Ascending aorta (tissue), 2 donors: ENCODE measurements around the gene CLIP4. TPM values are rescaled to one million over a fixed set of nuclear protein-coding genes. Genes with fewer than 3 reads are reported as not detected.

Experiments
- DNase-seq, 2 donors: peaks; one replicate each; pipeline ENCODE4 v3.0.0-alpha.2; 2019; ENCODE audit warnings: low spot score in 2 of 2
- H3K27ac ChIP-seq, 2 donors: fragments of 200-600 bp; sonication (generic); one replicate each; pipeline ENCODE4 v1.5.1; 2016 to 2017; ENCODE audit warnings: mild to moderate bottlenecking in 1 of 2
- H3K27me3 ChIP-seq: fragments of 200-600 bp; sonication (generic); one replicate; pipeline ENCODE4 v1.5.1; 2017
- H3K36me3 ChIP-seq, 2 donors: fragments of 200-600 bp; sonication (generic); one replicate each; pipeline ENCODE4 v1.5.1; 2016
- H3K4me1 ChIP-seq, 2 donors: fragments of 200-600 bp; sonication (generic); one replicate each; pipeline ENCODE4 v1.5.1; 2016 to 2017; ENCODE audit warnings: mild to moderate bottlenecking in 1 of 2
- H3K4me3 ChIP-seq, 2 donors: fragments of 200-600 bp; sonication (generic); one replicate each; pipeline ENCODE4 v1.5.1; 2016 to 2017; ENCODE audit warnings: mild to moderate bottlenecking in 1 of 2
- H3K9me3 ChIP-seq, 2 donors: fragments of 200-600 bp; sonication (generic); one replicate each; pipeline ENCODE4 v1.5.1; 2016
- intact Hi-C: fragments of 100-400 bp; cut with DNase I; formaldehyde crosslinking; loops from one replicate; pipeline ENCODE4 v1.15.1; 2023
- total RNA-seq: library from RNA; depleted of rRNA; stranded (reverse); fragments of >200 nt; gene quantifications from one replicate; pipeline ENCODE4 v1.1.0, GENCODE V29; 2016
- TF ChIP-seq, protein P1 (sequence below), 3 experiments: fragments of 200-600 bp in 2 of 3; fragments of 450-650 bp in 1 of 3; sonication (generic) in 2 of 3; IDR thresholded peaks; one replicate each; pipeline ENCODE4 v1.5.1; 2016 to 2019; ENCODE audit warnings: antibody characterized with exemption in 3 of 3, mild to moderate bottlenecking in 1 of 3, moderate library complexity in 1 of 3

The CLIP4 gene
- total RNA-seq, 1 donor from 2014 or later, result 9.5 TPM

DNA sequence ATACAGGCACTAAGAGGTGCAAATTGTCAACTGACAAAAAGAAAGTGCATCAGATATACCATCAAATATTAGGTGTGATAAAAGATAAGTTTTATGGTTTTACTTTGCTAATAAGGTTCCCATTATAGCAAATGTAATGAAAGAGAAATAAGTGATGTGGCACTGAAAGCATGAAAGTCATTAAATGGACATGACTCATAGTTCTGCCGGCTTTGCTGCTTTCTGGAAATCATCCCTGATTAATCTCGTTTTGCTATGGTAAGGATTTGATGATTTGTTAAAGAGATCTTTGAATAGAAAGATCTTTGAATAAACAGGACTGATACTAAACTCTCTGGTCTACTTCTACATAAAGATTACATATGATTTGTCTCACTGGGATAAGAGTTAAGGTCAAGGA, 72.7 kb downstream of the CLIP4 start:
- no peak for DNase-seq
- intact Hi-C loops, result no loop called here
- Histone ChIP-seq H3K4me3 (no peak overlapping the region), H3K27ac (no peak overlapping the region), H3K27me3 (no peaks in the 10 kb centered on the region), H3K4me1 (no peaks in the 10 kb centered on the region), H3K36me3 (peaks cover 0 to 2% of the 10 kb centered on the region in 2 donors), H3K9me3 (no peaks in the 10 kb centered on the region)
- TF ChIP-seq, protein P1, sequence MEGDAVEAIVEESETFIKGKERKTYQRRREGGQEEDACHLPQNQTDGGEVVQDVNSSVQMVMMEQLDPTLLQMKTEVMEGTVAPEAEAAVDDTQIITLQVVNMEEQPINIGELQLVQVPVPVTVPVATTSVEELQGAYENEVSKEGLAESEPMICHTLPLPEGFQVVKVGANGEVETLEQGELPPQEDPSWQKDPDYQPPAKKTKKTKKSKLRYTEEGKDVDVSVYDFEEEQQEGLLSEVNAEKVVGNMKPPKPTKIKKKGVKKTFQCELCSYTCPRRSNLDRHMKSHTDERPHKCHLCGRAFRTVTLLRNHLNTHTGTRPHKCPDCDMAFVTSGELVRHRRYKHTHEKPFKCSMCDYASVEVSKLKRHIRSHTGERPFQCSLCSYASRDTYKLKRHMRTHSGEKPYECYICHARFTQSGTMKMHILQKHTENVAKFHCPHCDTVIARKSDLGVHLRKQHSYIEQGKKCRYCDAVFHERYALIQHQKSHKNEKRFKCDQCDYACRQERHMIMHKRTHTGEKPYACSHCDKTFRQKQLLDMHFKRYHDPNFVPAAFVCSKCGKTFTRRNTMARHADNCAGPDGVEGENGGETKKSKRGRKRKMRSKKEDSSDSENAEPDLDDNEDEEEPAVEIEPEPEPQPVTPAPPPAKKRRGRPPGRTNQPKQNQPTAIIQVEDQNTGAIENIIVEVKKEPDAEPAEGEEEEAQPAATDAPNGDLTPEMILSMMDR (IDR thresholded peaks at IDR 0.05), result no peak

DNA sequence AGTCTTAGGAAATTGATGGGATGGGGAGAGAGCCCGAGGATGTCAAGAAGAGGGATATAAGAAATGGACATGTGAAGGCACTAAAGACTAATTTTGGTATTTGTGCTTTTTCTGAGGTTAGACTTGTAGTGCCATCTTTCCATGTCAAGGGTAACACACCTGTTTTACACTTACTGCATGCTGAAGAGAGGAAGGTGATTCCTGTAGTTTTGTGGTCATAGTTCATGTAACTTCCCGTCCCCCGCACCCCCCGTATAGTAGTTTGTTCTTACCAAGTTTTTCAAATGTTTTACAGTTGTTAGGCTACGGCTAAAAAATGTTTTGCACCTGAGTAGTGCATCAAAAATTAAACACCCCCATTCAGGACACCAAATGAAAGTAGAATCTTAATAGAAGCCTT, 73.8 kb downstream of the CLIP4 start:
- TF ChIP-seq, protein P1 (IDR thresholded peaks at IDR 0.05), result no peak

DNA sequence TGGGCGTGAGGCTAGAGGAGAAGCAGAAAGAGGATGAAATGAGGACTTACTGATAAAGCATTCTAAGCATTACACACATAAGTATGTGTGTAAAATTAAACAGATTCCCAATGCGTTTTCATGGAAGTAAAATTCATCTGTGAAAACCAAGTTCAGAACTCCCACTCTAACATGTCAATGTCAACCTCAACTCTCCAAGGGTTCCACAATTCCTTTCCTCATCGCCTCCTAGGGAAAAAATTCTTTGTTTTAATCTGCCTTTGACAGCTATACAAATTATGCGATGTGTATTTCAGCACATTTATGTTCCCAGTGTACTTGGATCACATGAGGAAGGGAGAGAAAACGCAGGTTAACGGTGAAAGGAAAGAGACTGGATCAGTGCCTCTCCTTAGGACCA, 76.6 kb downstream of the CLIP4 start:
- peaks cover 0 to 2% of the 10 kb centered on the region in 2 donors for H3K36me3 ChIP-seq
- TF ChIP-seq, protein P1 (IDR thresholded peaks at IDR 0.05), result no peak
- H3K4me3 ChIP-seq, result no peak overlapping the region
- H3K9me3 ChIP-seq, result no peaks in the 10 kb centered on the region
- no peak for DNase-seq
- no peaks in the 10 kb centered on the region for H3K27me3 ChIP-seq
- H3K4me1 ChIP-seq, result no peaks in the 10 kb centered on the region
- H3K27ac ChIP-seq, result no peak overlapping the region
- intact Hi-C loops, result loop anchor here (10.0 kb wide), 1 partner anchor 357 kb away; no protein-coding TSS in a partner anchor

More for the DNA sequence above, 73.8 kb downstream of the CLIP4 start:
- Histone ChIP-seq H3K9me3 (no peaks in the 10 kb centered on the region), H3K4me3 (no peak overlapping the region), H3K27ac (no peak overlapping the region), H3K4me1 (no peaks in the 10 kb centered on the region), H3K27me3 (no peaks in the 10 kb centered on the region), H3K36me3 (peaks cover 0 to 2% of the 10 kb centered on the region in 2 donors)
- DNase-seq, result no peak
- intact Hi-C loops, result no loop called here

DNA sequence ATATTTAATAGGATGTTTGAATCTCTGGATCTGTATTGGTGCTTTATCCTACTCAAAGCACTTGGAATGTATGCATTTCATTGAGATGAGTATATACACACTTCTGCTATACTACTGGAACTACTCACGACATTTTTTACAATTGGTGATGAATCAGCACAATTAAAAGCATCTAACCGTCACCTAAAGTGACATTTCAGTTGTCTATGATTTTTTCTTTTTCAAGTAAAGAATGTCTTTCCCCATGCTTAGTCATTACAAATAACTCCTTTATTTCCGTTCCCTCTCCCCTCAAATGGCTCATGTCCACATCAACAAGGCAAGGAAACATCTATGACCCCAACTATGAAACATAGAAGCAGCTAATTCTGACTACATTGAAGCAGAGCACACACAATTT, 77.3 kb downstream of the CLIP4 start:
- TF ChIP-seq, protein P1 (IDR thresholded peaks at IDR 0.05), result no peak
- no peak for DNase-seq
- no peak overlapping the region for H3K4me3 ChIP-seq
- no peaks in the 10 kb centered on the region for H3K27me3 ChIP-seq
- no peaks in the 10 kb centered on the region for H3K9me3 ChIP-seq
- H3K36me3 ChIP-seq, result peaks cover 0 to 2% of the 10 kb centered on the region in 2 donors
- H3K27ac ChIP-seq, result no peak overlapping the region
- H3K4me1 ChIP-seq, result no peaks in the 10 kb centered on the region
- intact Hi-C loops, result loop anchor here (10.0 kb wide), 1 partner anchor 358 kb away; no protein-coding TSS in a partner anchor

DNA sequence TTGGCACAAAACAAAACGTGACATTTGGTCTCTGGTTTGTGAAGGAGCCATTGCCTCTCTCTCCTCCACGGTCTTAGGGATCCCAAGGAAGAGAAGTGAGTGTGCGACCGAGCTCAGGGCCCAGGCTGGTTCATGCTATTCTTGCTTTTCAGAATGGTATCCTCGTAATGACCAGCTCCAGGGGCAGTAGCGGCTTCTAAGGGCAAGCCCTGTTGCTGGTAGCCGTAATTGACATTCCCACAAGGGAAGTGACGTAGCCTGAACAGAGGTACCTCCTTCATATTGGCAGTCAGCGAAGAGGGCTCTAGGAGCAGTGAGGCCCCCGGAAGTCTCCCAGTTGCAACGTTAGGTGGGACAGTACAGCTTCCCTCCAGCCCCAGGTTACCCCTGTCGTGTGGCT, 77.9 kb downstream of the CLIP4 start:
- no peaks in the 10 kb centered on the region for H3K4me1 ChIP-seq
- intact Hi-C loops, result loop anchor here (10.0 kb wide), 1 partner anchor 358 kb away; no protein-coding TSS in a partner anchor
- H3K4me3 ChIP-seq, result no peak overlapping the region
- H3K27ac ChIP-seq, result no peak overlapping the region
- TF ChIP-seq, protein P1 (IDR thresholded peaks at IDR 0.05), result no peak
- H3K36me3 ChIP-seq, result peaks cover 0 to 2% of the 10 kb centered on the region in 2 donors
- H3K27me3 ChIP-seq, result no peaks in the 10 kb centered on the region
- no peaks in the 10 kb centered on the region for H3K9me3 ChIP-seq
- DNase-seq, result no peak

DNA sequence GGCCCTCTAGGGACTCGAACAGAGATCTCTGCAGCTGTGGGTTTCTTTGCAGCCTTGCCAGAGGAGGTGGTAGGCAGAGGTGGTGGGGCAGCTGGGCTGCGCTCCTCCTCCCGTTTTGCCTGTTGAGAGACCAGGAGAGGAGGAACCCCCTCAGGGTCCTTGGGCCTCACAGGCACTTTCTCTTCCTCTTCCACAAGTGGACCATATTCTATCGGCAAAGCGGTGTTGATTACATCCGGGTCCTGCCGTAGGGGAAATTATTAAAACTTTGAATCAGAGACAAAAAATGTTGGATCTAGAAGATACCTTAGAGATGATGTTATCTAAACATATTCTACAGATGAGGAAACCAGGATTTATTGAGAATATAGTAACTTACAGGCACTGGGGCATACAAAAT, 78.5 kb downstream of the CLIP4 start:
- no peak for DNase-seq
- Histone ChIP-seq H3K9me3 (no peaks in the 10 kb centered on the region), H3K4me3 (no peak overlapping the region), H3K27me3 (no peaks in the 10 kb centered on the region), H3K36me3 (no peaks in the 10 kb centered on the region), H3K4me1 (no peaks in the 10 kb centered on the region), H3K27ac (no peak overlapping the region)
- TF ChIP-seq, protein P1 (IDR thresholded peaks at IDR 0.05), result no peak
- intact Hi-C loops, result loop anchor here (10.0 kb wide), 1 partner anchor 359 kb away; no protein-coding TSS in a partner anchor
